ENCODE data around the gene GJA4.

- TF ChIP-seq ZNF350 (tag by site-specific recombination; IDR thresholded peaks at IDR 0.05), result no peak
- no peak for TF ChIP-seq CTCF (tag by site-specific recombination; IDR thresholded peaks at IDR 0.05)
- no peak for TF ChIP-seq GLI2 (tag by site-specific recombination; IDR thresholded peaks at IDR 0.05; ENCODE audit: borderline replicate concordance, low read depth)
- TF ChIP-seq ZFP41 (tag by site-specific recombination; IDR thresholded peaks at IDR 0.05; ENCODE audit: borderline replicate concordance), result no peak
- TF ChIP-seq ZFP37 (tag by site-specific recombination; IDR thresholded peaks at IDR 0.05), result no peak
- TF ChIP-seq, protein P1, sequence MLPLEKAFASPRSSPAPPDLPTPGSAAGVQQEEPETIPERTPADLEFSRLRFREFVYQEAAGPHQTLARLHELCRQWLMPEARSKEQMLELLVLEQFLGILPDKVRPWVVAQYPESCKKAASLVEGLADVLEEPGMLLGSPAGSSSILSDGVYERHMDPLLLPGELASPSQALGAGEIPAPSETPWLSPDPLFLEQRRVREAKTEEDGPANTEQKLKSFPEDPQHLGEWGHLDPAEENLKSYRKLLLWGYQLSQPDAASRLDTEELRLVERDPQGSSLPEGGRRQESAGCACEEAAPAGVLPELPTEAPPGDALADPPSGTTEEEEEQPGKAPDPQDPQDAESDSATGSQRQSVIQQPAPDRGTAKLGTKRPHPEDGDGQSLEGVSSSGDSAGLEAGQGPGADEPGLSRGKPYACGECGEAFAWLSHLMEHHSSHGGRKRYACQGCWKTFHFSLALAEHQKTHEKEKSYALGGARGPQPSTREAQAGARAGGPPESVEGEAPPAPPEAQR (tag by site-specific recombination; IDR thresholded peaks at IDR 0.05), result no peak
Observed at GRCh38 chr1:34758751-34759150, 34.0 kb upstream of the GJA4 start.

Data from HEK293 (cell line).